HG02970 (cell line): ENCODE results near the gene COX4I2.
"Not testable (repeated sequence)": the region's sequence is repeated elsewhere in the genome, so short reads cannot be mapped to it uniquely, and the experiment has no call there.

Experiments used
- ATAC-seq: cut with Tn5 transposase; IDR thresholded peaks from one replicate; pipeline ENCODE4 v1.9.1; 2021; ENCODE audit warnings: mild to moderate bottlenecking, moderate library complexity, moderate number of reproducible peaks; ENCODE audit not compliant: unreplicated experiment, low FRiP score

The COX4I2 gene

DNA sequence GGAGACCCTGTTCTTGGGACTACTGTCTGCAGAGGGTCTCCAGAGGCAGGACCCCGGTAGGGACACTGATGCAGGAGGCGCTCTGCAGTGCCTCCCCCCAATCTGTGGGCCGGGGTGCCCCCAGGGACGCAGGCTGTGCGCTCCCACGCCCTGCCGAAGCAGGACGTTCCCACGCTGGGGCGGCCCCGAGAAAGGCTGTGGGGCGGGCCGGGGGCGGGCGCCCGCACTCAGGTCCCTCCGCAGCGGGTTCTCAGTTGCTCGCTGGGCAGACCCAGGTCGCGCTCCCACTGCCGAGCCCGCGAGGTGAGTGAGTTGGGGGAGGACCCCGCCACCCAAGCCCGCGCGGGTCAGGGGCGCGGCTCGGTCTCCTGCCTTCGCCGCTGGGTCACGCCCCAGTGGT lies at the start of gene COX4I2:
Gene COX4I2 (plus strand): TSS at position 253 of the 400 bp plus-strand sequence. CDS start 1,106 bp downstream, outside the sequence.
- ATAC-seq, result no peak

DNA sequence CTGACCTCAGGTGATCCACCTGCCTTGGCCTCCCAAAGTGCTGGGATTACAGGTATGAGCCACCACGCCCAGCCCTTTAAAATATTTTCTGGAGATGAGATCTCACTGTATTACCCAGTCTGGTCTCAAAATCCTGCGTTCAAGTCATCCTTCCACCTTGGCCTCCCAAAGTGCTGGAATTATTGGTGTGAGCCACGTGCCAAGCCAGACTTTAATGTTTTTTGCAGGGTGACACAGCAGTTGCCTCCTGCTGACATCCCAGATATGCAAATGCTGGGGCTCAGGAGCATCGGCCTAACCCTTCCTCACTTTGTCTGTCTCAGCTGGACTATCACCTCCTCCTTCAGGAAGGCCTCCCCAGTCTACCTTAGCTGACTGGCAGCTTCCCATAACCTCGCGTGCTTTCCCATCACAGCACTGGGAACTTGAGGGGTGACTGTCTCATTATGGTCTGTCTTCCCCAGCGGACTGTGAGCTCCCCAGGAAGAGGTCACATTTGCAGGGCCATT lies 46.9 kb upstream of the COX4I2 start:
- ATAC-seq, result no peak

DNA sequence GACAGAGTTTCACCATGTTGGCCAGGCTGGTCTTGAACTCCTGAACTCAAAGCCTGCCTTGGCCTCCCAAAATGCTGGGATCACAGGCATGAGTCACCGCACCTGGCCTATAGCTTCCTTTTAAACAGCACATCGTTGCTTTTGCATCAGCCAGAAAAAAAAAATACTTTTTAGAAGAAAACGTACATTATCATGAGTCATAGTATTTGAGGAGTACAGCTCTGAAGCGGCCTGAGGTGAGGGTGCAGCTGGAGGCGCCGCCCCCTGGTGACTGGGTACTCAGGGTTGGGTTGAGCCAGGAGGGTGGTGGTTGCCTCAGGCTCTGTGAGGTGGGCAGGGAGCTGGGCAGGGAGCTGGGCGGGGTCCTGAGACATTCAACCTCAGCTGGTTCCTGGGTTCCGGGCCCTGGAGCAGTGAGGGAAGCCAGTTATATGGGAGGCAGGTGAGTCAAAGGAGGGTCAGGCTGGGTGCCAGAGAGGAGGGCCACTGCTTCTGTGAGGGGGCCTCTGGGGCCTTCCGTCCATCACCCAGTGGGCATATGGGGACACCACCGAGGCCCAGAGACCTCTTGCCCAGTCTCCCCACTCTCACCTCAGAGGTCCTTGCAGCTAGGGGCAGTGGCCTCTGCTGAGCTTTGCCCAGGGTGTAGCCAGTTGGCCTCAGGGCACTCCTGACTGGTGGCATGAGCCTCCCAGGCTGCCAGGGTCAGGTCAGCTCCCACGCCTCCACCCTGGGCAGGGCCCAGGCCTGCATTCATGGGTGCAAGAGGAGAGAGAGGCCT lies 44.3 kb upstream of the COX4I2 start:
- no peak for ATAC-seq

DNA sequence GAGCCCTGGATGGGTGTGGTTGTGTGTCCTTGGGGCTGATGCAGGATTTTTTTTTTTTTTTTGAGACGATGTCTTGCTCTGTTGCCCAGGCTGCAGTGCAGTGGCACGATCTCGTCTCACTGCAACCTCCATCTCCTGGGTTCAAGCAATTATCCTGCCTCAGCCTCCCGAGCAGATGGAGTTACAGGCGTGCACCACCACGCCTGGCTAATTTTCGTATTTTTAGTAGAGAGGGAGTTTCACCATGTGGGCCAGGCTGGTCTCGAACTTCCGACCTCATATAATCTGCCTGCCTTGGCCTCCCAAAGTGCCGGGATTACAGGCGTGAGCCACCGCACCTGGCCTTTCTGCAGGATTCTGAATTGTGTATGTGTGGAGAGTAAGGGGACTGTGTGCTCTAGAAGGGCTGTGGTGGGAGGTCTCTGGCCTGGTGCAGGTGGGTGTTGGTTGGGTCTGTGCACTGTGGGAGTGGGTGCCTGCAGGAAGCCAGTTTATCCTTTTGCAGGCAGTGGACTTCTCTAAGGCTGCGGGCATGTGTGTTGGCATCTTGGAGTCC lies 43.6 kb upstream of the COX4I2 start:
- ATAC-seq, result no peak

DNA sequence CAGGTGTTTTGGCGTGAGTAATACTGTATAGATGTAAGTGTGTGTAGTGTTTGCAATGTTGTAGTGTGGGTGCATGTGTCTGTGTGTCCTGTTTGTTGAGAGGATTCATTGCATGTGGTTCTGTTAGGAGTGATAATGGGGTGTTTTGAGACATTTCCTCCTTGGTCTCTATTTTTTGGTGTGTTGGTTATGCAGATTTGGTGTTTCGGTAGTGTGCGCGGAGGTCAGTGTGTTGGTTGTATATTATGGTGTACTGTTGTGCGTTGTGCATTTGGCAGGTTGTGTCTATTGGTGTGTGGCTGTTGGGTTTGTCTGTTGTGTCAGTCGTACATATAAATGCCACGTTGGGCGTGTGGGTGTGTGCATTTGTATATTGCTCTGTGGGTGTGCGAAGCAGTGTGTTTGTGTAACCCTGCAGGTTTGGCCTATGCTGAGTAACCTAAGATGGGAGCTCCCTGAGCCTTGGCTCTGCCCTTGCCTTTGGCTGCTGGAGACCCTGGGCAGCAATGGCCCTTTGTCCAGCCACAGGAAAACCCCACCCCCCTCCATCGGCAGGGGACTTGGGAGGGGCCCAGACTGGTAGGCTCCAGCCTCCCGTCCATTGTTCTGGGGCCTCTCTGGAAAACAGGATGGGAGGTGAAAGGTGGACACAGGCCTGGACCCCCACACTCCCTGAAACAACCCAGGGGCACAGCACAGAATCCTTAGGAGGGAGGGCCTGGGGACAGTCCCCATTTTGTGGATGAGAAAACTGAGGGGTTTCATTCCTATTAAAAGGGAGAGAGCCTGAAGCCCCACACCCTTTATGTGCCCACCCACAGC lies 42.9 kb upstream of the COX4I2 start:
- no peak for ATAC-seq

DNA sequence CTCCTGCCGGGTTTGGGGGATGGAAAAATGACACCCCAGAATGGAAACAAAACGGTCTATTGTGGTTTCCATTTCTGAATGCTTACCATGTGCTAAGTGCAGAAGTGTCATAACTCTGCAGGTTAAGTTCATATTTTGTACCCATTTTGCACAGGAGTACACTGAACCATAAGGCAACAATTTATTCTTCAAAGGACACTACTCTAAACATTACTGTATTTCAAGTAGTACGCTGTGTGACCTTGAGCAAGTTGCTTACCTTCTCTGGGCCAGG lies 42.4 kb upstream of the COX4I2 start:
- no peak for ATAC-seq

DNA sequence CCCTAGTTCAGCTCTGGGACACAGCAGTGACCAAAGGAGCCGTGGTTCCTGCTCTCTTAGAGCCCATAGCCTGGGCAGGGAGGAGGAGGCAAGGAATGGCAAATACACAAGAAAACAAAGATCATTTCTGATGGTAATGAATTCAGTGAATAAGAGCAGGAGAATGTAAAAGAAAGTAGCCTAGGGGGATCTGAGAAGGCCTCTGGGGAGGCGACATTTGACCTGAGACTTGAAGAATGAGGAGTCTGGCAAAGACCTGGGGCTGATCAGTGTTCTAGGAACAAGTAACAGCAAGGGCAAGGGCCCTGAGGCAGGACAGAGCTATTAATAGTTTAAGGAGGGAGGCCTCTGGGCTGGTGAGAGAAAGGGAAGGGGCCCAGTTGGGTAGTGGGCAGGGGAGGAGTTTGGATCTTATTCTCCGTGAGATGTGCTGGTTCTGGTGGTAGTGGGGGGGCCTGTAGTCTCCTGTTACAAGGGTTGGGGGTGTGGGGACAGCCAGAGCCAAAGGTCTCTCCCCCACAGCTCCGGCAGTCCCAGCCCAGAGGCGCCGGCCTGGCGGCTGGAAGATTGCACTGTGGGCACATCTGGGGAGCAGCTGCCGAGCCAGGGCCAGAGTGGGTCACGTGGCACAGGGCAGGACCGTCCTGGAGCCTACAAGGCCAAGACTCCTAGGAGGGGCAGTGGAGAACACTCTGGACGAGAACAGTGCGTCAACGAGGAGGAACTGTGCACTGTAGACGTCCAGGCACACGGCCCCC lies 41.9 kb upstream of the COX4I2 start:
- no peak for ATAC-seq

DNA sequence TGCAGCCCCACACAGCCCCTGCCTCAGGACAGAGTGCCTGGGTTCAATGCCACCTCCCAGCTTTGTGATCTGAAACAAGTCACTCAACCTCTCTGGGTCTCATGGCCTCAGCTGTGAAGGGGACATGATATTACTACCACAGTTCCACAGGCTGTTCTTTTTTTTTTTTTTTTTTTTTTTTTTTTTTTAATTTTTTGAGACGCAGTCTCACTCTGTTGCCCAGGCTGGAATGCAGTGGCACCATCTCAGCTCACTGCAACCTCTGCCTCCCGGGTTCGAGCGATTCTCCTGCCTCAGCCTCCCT lies 41.3 kb upstream of the COX4I2 start:
- not testable (repeated sequence) for ATAC-seq

DNA sequence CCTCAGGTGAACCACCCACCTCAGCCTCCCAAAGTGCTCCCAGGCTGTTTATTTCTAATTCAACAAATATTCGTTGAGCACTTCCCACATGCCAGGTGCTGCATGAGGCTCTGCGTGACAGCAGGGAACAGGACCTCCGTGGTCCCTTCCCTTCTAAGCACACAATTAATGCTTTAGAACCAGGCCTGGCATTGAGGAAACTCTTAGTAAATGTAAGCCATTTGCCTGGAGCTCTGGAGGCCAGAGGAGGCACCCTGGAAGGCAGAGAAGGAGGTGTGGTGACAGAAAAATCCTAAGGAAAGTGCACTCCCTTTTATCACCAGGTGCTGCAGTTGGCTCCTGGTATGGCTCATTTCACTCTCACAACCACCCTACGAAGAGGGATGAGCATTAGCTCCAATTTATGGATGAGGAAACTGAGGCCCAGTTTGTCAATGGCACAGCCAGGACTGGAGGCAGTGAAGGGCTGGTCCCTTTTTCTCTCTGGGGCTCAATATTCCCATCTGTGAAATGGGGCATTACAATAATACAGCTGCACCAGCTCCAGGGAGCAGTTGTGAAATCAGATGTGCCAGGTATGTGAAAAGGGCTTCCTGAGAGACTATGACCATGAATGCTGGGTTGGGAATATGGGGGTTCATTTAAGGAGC lies 40.8 kb upstream of the COX4I2 start:
- no peak for ATAC-seq

DNA sequence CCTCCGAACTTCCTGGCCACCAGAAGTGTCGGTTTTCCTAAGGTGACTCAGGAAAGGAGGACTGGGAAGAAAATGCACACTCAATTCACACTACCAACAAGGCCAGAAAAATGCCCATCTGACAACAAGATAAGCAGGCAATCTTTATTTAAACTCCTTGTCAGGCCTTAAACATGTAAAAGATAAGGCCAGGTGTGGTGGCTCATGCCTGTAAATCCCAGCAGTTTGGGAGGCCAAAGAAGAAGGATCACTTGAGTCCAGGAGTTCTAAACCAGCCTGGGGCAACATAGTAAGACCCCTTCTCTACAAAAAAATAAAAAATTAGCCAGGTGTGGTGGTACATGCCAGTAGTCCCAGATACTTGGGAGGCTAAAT lies 40.2 kb upstream of the COX4I2 start:
- ATAC-seq, result no peak

DNA sequence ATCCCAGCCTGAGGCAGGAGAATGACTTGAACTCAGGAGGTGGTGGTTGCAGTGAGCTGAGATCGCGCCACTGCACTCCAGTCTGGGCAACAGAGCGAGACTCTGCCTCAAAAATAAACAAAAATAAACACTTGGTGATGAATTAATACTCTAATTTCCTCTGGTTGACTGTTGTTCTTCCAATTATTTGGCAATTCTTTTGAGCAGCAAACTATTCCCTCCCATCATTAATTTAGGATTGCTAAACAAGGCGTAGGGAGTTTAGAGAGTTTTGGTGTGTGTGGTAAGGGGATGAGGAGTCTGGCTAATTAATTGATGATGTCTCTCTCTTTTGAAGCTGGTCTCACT lies 35.3 kb upstream of the COX4I2 start:
- no peak for ATAC-seq

DNA sequence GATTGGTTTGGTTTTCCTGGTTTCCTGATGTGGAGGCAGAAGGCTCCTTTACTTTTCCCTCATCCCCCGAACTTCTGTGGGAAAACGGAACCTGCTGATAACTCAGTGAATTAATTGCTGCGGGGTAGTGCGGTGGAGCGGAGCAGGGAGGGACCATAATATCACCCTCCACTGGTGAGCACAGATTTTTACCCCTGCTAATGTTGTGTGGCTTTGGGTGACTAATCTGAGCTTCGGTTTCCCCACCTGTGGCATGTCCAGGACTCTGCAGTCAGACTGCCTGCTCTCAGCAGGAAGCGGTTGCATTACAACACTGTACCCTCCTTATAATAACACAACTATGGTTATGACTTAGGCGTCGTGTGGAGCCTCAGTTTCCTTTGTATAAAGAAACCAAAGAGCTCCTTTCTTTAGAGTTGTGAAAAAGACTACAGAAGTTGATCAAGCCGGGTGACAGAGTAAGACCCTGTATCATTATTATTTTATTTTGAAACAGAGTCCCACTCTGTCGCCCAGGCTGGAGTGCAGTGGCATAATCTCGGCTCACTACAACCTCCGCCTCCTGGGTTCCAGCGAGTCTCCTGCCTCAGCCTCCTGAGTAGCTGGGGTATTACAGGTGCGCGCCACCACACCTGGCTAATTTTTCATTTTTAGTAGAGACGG lies 34.8 kb upstream of the COX4I2 start:
- no peak for ATAC-seq

DNA sequence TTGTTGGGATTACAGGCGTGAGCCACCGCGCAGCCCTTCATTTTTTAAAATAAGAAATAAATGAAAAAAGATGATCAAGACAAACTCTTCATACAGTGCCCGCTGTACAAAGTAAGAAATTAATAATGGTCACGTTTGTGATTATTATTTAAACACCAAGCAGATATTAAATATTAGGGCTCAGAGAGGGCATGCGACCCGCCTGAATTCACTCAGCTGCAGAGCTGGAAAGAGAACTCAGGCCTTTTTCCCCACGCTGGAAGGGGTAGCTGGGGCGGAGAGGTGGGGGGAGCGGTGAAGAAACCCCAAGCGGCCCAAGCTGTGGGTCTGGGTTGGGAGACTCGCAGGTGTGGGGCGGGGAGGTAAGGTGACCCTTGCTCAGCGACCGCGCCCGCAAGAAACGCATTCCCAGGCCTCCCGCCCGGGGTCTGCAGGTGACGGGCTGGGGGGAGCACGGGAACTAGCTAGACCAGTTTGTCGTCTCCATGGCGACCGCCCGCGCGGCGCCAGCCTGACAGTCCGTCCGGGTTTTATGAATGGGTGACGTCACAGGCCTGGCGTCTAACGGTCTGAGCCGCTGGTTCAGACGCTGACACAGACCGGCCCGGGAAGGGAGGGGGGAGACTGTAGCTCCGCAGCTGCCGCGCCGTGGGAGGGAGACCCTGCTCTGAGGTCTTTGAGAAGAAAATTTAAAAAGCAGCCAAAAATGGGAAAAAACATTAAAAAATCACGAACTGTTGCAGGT lies 33.7 kb upstream of the COX4I2 start:
- no peak for ATAC-seq

DNA sequence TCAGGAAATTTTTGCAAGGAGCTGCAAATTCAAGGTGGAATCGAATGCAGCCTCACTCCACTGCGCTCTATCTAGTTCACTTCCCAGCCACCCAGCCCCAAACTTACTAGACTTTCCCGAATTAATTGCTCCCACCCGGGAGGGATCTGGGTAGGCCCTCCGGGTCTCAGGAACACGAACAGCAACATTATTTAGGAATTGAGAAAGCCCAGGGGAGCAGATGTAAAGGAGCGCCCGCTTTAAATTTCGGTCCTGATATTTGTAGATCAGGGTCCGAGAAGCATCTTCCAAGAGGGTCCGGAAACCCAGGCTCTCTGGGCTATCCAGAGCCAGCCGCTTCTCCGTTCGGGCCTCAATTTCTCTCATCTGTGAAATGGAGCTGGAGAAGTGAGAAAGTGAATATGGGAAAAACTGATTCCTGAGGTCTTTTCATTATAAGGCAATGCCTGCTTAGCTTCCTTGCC lies 33.1 kb upstream of the COX4I2 start:
- ATAC-seq, result no peak

DNA sequence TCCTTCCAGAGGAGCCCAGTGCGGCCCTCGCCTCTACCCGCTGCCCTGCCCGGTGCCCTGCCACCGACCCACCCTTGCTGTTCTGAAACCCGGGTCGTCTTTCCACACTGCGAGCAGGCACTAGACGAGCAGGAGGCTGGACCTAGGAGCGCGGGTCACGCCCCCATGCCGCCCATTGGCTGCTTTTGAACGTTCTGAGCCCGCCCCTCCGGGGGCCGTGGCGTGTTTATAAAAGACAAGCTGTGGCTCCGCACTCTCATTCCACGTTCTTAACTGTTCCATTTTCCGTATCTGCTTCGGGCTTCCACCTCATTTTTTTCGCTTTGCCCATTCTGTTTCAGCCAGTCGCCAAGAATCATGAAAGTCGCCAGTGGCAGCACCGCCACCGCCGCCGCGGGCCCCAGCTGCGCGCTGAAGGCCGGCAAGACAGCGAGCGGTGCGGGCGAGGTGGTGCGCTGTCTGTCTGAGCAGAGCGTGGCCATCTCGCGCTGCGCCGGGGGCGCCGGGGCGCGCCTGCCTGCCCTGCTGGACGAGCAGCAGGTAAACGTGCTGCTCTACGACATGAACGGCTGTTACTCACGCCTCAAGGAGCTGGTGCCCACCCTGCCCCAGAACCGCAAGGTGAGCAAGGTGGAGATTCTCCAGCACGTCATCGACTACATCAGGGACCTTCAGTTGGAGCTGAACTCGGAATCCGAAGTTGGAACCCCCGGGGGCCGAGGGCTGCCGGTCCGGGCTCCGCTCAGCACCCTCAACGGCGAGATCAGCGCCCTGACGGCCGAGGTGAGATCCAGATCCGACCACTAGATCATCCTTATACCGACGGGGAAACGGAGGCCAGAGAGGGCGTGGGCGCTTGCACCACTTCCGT lies 32.4 kb upstream of the COX4I2 start, which contains the start of gene ID1:
Gene ID1 (plus strand): TSS at position 259 of the 871 bp plus-strand sequence. CDS start 99 bp downstream, at position 358.
- peak; percentile 73 for ATAC-seq

DNA sequence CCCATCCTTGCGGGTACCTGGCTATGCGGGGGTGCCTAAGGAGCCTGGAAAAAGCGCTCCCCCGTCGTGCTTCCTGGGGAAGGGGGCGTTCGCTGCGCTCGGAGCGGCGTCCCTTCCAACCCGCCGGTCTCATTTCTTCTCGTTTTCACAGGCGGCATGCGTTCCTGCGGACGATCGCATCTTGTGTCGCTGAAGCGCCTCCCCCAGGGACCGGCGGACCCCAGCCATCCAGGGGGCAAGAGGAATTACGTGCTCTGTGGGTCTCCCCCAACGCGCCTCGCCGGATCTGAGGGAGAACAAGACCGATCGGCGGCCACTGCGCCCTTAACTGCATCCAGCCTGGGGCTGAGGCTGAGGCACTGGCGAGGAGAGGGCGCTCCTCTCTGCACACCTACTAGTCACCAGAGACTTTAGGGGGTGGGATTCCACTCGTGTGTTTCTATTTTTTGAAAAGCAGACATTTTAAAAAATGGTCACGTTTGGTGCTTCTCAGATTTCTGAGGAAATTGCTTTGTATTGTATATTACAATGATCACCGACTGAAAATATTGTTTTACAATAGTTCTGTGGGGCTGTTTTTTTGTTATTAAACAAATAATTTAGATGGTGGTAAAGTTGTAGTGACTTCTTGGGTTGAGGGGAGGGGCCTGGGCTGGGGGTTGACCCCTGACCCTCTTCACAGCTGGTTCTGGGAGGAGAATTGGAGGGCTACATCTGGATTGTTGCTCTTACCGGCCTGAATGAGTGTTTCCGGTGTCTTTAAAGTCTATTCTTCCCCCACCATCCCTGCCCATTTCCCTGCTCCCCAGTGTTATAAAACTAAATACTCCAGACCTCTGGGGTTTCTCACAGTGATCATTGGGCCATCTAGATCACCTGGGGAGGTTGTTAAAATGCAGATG lies 31.6 kb upstream of the COX4I2 start:
- ATAC-seq, result no peak
